Measurements from ENCODE around the gene MAP7D1.
"Not testable (repeated sequence)": the region's sequence is repeated elsewhere in the genome, so short reads cannot be mapped to it uniquely, and the experiment has no call there.

The MAP7D1 gene

GRCh38 chr1:36207339-36207738 is 51.4 kb downstream of the MAP7D1 start:
- TF ChIP-seq ZFX (IDR thresholded peaks at IDR 0.05; ENCODE audit: borderline replicate concordance) (no peak), CTCF (IDR thresholded peaks at IDR 0.05) (no peak)
- H3K27ac ChIP-seq = peak overlapping the region; percentile 14; the same call in 1 of the 2 replicates

GRCh38 chr1:36208978-36209703 is 53.2 kb downstream of the MAP7D1 start:
- no peak for TF ChIP-seq CTCF (IDR thresholded peaks at IDR 0.05)
- no peak for TF ChIP-seq ZFX (IDR thresholded peaks at IDR 0.05; ENCODE audit: borderline replicate concordance)
- no peak overlapping the region for H3K27ac ChIP-seq

- no peak overlapping the region for H3K27ac ChIP-seq
- TF ChIP-seq ZFX (IDR thresholded peaks at IDR 0.05; ENCODE audit: borderline replicate concordance) (no peak), CTCF (IDR thresholded peaks at IDR 0.05) (no peak)
Observed at GRCh38 chr1:36211307-36211706, 55.3 kb downstream of the MAP7D1 start.

GRCh38 chr1:36211841-36212240 is 55.9 kb downstream of the MAP7D1 start:
- no peak overlapping the region for H3K27ac ChIP-seq
- TF ChIP-seq CTCF (IDR thresholded peaks at IDR 0.05) (no peak), ZFX (IDR thresholded peaks at IDR 0.05; ENCODE audit: borderline replicate concordance) (no peak)

- H3K27ac ChIP-seq = no peak overlapping the region
- TF ChIP-seq ZFX (IDR thresholded peaks at IDR 0.05; ENCODE audit: borderline replicate concordance) = no peak
- no peak for TF ChIP-seq CTCF (IDR thresholded peaks at IDR 0.05)
Observed at GRCh38 chr1:36212782-36213181, 56.8 kb downstream of the MAP7D1 start.

- no peak overlapping the region for H3K27ac ChIP-seq
- TF ChIP-seq ZFX (IDR thresholded peaks at IDR 0.05; ENCODE audit: borderline replicate concordance) = no peak
- TF ChIP-seq CTCF (IDR thresholded peaks at IDR 0.05) = peak; percentile 34; the same call in 1 of the 2 replicates
Observed at GRCh38 chr1:36217670-36218069, 61.7 kb downstream of the MAP7D1 start.

- not testable (repeated sequence) for H3K27ac ChIP-seq
Observed at GRCh38 chr1:36221901-36222300, 65.9 kb downstream of the MAP7D1 start.
